SH-SY5Y (cell line): ENCODE data around the gene RAD51B.

Experiments used
- GATA2 ChIP-seq: IDR thresholded peaks from 2 replicates; pipeline ENCODE4 v1.6.1; 2011; ENCODE audit warnings: mild to moderate bottlenecking, low read depth, low read length
- GATA3 ChIP-seq: IDR thresholded peaks from 2 replicates; pipeline ENCODE4 v1.6.1; 2011; ENCODE audit warnings: low read depth, mild to moderate bottlenecking, low read length, moderate library complexity

- TF ChIP-seq GATA2 (no peak), GATA3 (no peak)
Observed at GRCh38 chr14:68018598-68018997, 199.0 kb downstream of the RAD51B start.
